HFF-Myc (cell line): Measurements from ENCODE around the gene ZNF792.
"Not testable (repeated sequence)": the region's sequence is repeated elsewhere in the genome, so short reads cannot be mapped to it uniquely, and the experiment has no call there.

Source experiments
- DNase-seq: peaks from one replicate; pipeline ENCODE4 v3.0.0-alpha.2; 2011; ENCODE audit warnings: low read depth; ENCODE audit errors: extremely low read depth
- H3K4me3 ChIP-seq: replicated peaks from 2 replicates; pipeline ENCODE4 v1.5.1; 2011; ENCODE audit warnings: low read depth, mild to moderate bottlenecking, control low read depth, low read length
- CTCF ChIP-seq: IDR thresholded peaks from 2 replicates; pipeline ENCODE4 v1.5.1; 2012; ENCODE audit warnings: mild to moderate bottlenecking, low read depth, low read length, control low read depth; ENCODE audit errors: missing control alignments

Gene ZNF792

GRCh38 chr19:34918190-34918589 is 45.8 kb downstream of the ZNF792 start:
- no peak for DNase-seq
- TF ChIP-seq CTCF = no peak
- H3K4me3 ChIP-seq = no peak overlapping the region

- H3K4me3 ChIP-seq, DNase-seq: not testable (repeated sequence)
Measured at GRCh38 chr19:34917144-34917543, 46.9 kb downstream of the ZNF792 start.

- TF ChIP-seq CTCF = no peak
- no peak overlapping the region for H3K4me3 ChIP-seq
- no peak for DNase-seq
Measured at GRCh38 chr19:34910770-34911169, 53.3 kb downstream of the ZNF792 start.
